ENCODE measurements around the gene PRXL2B. TPM values are rescaled to one million over a fixed set of nuclear protein-coding genes. Genes with fewer than 3 reads are reported as not detected.

The PRXL2B gene
- total and polyA plus RNA-seq, 12 donors: 3.7 to 12.0 (median 5.4) TPM

DNA sequence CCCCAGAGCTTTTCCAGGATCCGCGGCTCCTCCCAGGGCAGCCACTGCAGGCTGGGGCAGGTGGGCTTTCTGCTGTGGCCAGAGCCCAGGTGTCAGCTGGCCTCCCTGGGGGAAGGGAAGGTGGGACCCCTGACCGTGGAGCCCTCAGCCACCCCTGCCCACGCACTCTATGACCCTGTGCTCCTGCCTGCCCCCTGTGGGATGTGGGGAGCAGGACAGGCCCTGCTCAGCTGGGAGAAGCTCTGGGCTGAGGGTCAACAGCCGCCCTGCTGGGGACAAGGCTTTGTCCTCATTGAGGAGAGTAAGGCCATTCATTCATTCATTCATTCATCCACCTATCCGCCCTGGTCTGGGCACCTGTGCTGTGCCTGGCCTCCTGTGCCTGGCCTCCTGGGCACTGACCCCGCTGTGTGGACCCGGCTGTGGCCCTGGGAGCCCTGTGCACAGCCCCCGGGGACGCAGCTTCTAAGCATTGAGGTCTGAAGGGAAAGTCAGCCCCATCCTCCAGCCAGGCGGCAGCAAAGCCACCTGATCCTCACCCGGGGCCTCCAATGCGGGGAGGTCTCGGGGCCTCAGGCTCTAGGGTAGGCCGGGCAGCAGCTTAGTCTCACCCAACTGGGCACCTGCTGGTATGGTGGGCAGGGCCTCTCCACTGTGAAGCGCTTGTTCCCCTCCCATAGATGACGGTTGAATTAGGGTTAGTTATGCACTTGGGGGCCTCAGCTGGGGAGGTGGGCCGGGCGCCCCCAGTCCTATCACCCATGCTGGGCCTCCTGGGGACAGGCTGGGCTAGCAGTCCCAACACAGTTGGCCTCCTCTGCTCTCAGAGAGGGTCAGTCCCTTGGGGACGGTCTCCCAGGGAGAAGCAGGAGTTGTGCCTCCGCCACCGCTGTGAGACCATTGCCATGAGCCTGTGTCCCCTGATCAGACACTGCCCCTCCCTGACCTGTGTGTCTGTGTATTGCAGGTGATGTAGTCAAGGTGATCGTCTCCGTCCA lies 24.4 kb upstream of the PRXL2B start:
- Histone ChIP-seq H3K27ac (no peak overlapping the region), H3K4me3 (no peak overlapping the region), H3K36me3 (peaks cover 0 to 64% (median 4%) of the 10 kb centered on the region in 9 donors), H3K27me3 (peaks cover 0 to 18% (median 0%) of the 10 kb centered on the region in 7 donors), H3K9me3 (no peaks in the 10 kb centered on the region), H3K4me1 (peaks cover 4 to 20% (median 13%) of the 10 kb centered on the region in 9 donors)
- intact Hi-C loops (cut with DNase I): no loop called here
- peak in 7 of 9 donors; percentile 17 to 55 (median 31) for TF ChIP-seq CTCF (IDR thresholded peaks at IDR 0.05)
- ATAC-seq: peak in 1 of 8 donors; percentile 4
- no peak for DNase-seq
- 90% methylated on average over 24 of the region's 24 CpGs for WGBS, 2 donors

DNA sequence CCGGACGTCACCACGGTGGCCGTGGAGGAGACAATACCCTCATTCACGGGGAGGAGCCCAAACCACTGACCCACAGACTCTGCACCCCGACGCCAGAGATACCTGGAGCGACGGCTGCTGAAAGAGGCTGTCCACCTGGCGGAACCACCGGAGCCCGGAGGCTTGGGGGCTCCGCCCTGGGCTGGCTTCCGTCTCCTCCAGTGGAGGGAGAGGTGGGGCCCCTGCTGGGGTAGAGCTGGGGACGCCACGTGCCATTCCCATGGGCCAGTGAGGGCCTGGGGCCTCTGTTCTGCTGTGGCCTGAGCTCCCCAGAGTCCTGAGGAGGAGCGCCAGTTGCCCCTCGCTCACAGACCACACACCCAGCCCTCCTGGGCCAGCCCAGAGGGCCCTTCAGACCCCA lies 23.4 kb upstream of the PRXL2B start:
- Histone ChIP-seq H3K4me1 (peaks cover 0 to 9% (median 3%) of the 10 kb centered on the region in 9 donors), H3K27me3 (peaks cover 0 to 22% (median 0%) of the 10 kb centered on the region in 7 donors), H3K27ac (no peak overlapping the region), H3K4me3 (no peak overlapping the region), H3K9me3 (no peaks in the 10 kb centered on the region), H3K36me3 (peaks cover 0 to 57% (median 4%) of the 10 kb centered on the region in 9 donors)
- TF ChIP-seq CTCF (IDR thresholded peaks at IDR 0.05): no peak
- 86 to 90% methylated on average over 18 of the region's 18 CpGs for WGBS, 2 donors
- intact Hi-C loops (cut with DNase I): no loop called here
- DNase-seq: no peak
- ATAC-seq: no peak

DNA sequence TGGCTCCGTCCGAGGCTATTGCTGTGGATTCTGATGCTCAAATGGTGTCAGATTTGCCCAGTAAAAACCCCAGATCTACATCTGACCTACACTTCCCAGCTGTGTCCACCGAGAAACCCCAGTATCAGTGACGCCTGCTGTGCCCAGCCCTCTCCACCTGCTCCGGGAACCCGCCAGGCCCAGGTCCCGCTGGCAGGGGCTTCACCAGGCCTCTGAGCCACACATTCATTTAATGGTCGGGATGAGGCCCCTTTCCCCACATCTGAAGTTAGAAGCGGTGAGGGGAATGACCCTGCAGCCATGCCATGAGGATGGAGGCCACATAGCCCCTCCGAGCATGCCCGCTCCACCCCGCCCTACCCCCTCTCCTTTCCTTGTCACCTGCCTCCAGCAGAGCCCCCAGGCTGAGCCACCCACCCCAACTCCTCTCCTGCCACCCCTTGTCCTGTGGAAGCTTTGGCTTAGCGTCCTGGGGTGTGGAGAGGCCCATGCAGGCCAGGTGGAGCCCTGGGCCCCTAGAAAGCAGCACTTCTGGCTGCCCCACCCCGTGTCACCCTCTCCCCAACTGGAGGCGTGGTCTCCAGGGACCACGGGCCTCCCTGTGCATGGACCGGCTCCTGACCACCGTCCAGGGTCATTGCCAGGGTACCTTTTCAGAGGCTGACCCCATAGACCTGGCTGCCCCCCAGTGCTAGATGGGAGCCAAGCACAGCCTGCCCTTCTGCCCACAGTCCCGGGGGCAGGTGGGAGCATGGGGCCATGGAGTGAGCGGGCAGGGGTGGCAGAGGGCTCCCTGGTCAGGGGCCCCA lies 22.4 kb upstream of the PRXL2B start:
- ATAC-seq (no peak), DNase-seq (no peak)
- WGBS, 2 donors: 77 to 85% methylated on average over 20 of the region's 20 CpGs
- Histone ChIP-seq H3K9me3 (no peaks in the 10 kb centered on the region), H3K27me3 (peaks cover 0 to 22% (median 0%) of the 10 kb centered on the region in 7 donors), H3K4me1 (no peaks in the 10 kb centered on the region), H3K36me3 (peaks cover 0 to 48% (median 2%) of the 10 kb centered on the region in 9 donors), H3K27ac (no peak overlapping the region), H3K4me3 (no peak overlapping the region)
- no peak for TF ChIP-seq CTCF (IDR thresholded peaks at IDR 0.05)
- intact Hi-C loops (cut with DNase I): no loop called here

- 32 to 34% methylated on average over 14 of the region's 14 CpGs for WGBS, 2 donors
- Histone ChIP-seq H3K4me3 (no peak overlapping the region), H3K36me3 (peaks cover 0 to 41% (median 0%) of the 10 kb centered on the region in 9 donors), H3K9me3 (no peaks in the 10 kb centered on the region), H3K27ac (no peak overlapping the region), H3K4me1 (no peaks in the 10 kb centered on the region), H3K27me3 (peaks cover 0 to 22% (median 0%) of the 10 kb centered on the region in 7 donors)
- DNase-seq: no peak
- TF ChIP-seq CTCF (IDR thresholded peaks at IDR 0.05): no peak
- intact Hi-C loops (cut with DNase I): no loop called here
- no peak for ATAC-seq
These were observed 21.7 kb upstream of the PRXL2B start for GRCh38 chr1:2564815-2565374.

All from heart right ventricle (tissue), 16 donors.